Endothelial cell of umbilical vein (primary cell): Measurements from ENCODE around the gene TEX47.

Experiments used
- CTCF ChIP-seq, 2 donors: IDR thresholded peaks; 1 replicate in 1 of 2; 2 replicates in 1 of 2; pipeline ENCODE4 v1.5.1; 2011; ENCODE audit warnings: low read length in 2 of 2, mild to moderate bottlenecking in 2 of 2, moderate library complexity in 2 of 2, control low read depth in 1 of 2, inconsistent platforms in 1 of 2, low read depth in 1 of 2; ENCODE audit not compliant: insufficient read depth in 1 of 2; ENCODE audit errors: extremely low read depth in 1 of 2
- EZH2 ChIP-seq: IDR thresholded peaks from 2 replicates; pipeline ENCODE4 v1.6.1; 2012; ENCODE audit warnings: borderline replicate concordance, low read depth, mild to moderate bottlenecking, moderate library complexity, low read length, inconsistent platforms; ENCODE audit not compliant: severe bottlenecking
- JUN ChIP-seq: IDR thresholded peaks from 2 replicates; pipeline ENCODE4 v1.6.1; 2011; ENCODE audit warnings: borderline replicate concordance, low read depth; ENCODE audit not compliant: insufficient read length, insufficient read depth
- MYC ChIP-seq: IDR thresholded peaks from one replicate; pipeline ENCODE4 v1.6.1; 2011; ENCODE audit warnings: mild to moderate bottlenecking, low read depth, low read length
- POLR2A ChIP-seq: IDR thresholded peaks from 2 replicates; pipeline ENCODE4 v1.6.1; 2012; ENCODE audit warnings: low read depth, mild to moderate bottlenecking, control low read depth, low read length
- POLR2AphosphoS5 ChIP-seq: IDR thresholded peaks from 2 replicates; pipeline ENCODE4 v1.6.1; 2012; ENCODE audit warnings: low read depth, mild to moderate bottlenecking, control low read depth, low read length, moderate library complexity; ENCODE audit not compliant: insufficient read depth
- TF ChIP-seq, protein P1 (sequence below): IDR thresholded peaks from 2 replicates; pipeline ENCODE4 v1.6.1; 2011; ENCODE audit not compliant: insufficient read depth, insufficient read length

GRCh38 chr7:88818552-88818951 lies 23.0 kb upstream of the TEX47 start:
- no peak for TF ChIP-seq CTCF (IDR thresholded peaks at IDR 0.05; ENCODE audit: extremely low read depth in 1 of 2, insufficient read depth in 1 of 2, low read depth in 1 of 2, low read length in 2 of 2)
- TF ChIP-seq POLR2A = no peak
- no peak for TF ChIP-seq JUN
- TF ChIP-seq, protein P1, sequence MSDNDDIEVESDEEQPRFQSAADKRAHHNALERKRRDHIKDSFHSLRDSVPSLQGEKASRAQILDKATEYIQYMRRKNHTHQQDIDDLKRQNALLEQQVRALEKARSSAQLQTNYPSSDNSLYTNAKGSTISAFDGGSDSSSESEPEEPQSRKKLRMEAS = no peak
- no peak for TF ChIP-seq MYC
- no peak for TF ChIP-seq EZH2
- no peak for TF ChIP-seq POLR2AphosphoS5
